ENCODE data around the gene CD36. TPM values are rescaled to one million over a fixed set of nuclear protein-coding genes. Genes with fewer than 3 reads are reported as not detected.

Gene CD36
- total and polyA plus RNA-seq, 2 donors (not counting 3 experiments of a cell fraction or from before 2014, with no cell fraction given), result 0.58 to 0.87 TPM

GRCh38 chr7:80650030-80650429 lies 11.6 kb downstream of the CD36 start:
- Histone ChIP-seq H3K9me1 (replicated peaks; ENCODE audit: control insufficient read depth, extremely low read depth, insufficient read depth, low read length) (no peaks in the 10 kb centered on the region), H3K36me3 (ENCODE audit: control insufficient read depth in 2 of 2, extremely low read depth in 1 of 2, insufficient read depth in 2 of 2, low read length in 2 of 2) (no peaks in the 10 kb centered on the region), H3K9me3 (replicated peaks; ENCODE audit: control insufficient read depth, insufficient read depth, low read length) (no peaks in the 10 kb centered on the region), H4K20me1 (replicated peaks; ENCODE audit: control insufficient read depth, extremely low read depth, insufficient read depth, low read length) (no peaks in the 10 kb centered on the region), H3K27ac (ENCODE audit: insufficient read depth, low read depth, low read length) (no peak overlapping the region), H3K79me2 (ENCODE audit: control insufficient read depth, insufficient read depth, low read length) (no peaks in the 10 kb centered on the region), H3K4me3 (replicated peaks in 1 of 3; ENCODE audit: insufficient read depth in 1 of 3, low read depth in 1 of 3, low read length in 3 of 3) (no peak overlapping the region), H3K4me1 (ENCODE audit: control insufficient read depth, extremely low read depth, insufficient read depth, low read length) (no peaks in the 10 kb centered on the region), H3K9ac (replicated peaks; ENCODE audit: extremely low read depth, insufficient read depth, low read length) (no peak overlapping the region), H2AFZ (ENCODE audit: low read depth, low read length) (no peak overlapping the region), H3K4me2 (ENCODE audit: insufficient read depth, low read length) (no peak overlapping the region), H3K27me3 (ENCODE audit: control insufficient read depth in 2 of 2, insufficient read depth in 2 of 2, low read length in 2 of 2) (no peaks in the 10 kb centered on the region)
- FAIRE-seq, result no peak
- DNase-seq (ENCODE audit: low read depth, low spot score), result no peak
- ChIA-PET POLR2A (no interaction called here), CTCF (interaction anchor here (0.8 to 2.3 kb wide), 5 partner anchors 8 to 515 kb away, joined by 3 to 6 read pairs (median 4); partner anchors contain the start of gene GNAI1)
- TF ChIP-seq POLR2AphosphoS5 (IDR thresholded peaks at IDR 0.05; ENCODE audit: insufficient read depth, low read depth, low read length) (no peak), GATA2 (IDR thresholded peaks at IDR 0.05; ENCODE audit: insufficient read depth, insufficient read length, low read depth, low read length) (no peak), MYC (IDR thresholded peaks at IDR 0.05; ENCODE audit: low read depth, low read length) (no peak), EZH2 (IDR thresholded peaks at IDR 0.05; ENCODE audit: borderline replicate concordance, low read depth, low read length, severe bottlenecking) (no peak), JUN (IDR thresholded peaks at IDR 0.05; ENCODE audit: borderline replicate concordance, insufficient read depth, insufficient read length, low read depth) (no peak), FOS (IDR thresholded peaks at IDR 0.05; ENCODE audit: borderline replicate concordance, insufficient read depth, low read length) (no peak), MAX (IDR thresholded peaks at IDR 0.05; ENCODE audit: insufficient read depth, insufficient read length) (no peak), CTCF (IDR thresholded peaks at IDR 0.05; ENCODE audit: extremely low read depth in 1 of 2, insufficient read depth in 1 of 2, low read depth in 1 of 2, low read length in 2 of 2) (no peak), POLR2A (IDR thresholded peaks at IDR 0.05; ENCODE audit: low read depth, low read length) (no peak)
- BruUV-seq (replicated peaks), result no TSS peak
- intact Hi-C loops (cut with micrococcal nuclease), result no loop called here
- dilution Hi-C loops (cut with MboI; ENCODE audit: extremely low pct_ligation_motif_present, low sequenced_read_pairs), result no loop called here
